K562 (cell line): ENCODE measurements around the gene NCKAP1. TPM values are rescaled to one million over a fixed set of nuclear protein-coding genes. Genes with fewer than 3 reads are reported as not detected.

Experiments
- EGR1 ChIP-seq: fragments of 450-650 bp; conservative IDR thresholded peaks from 2 replicates; pipeline ENCODE4 v1.6.1; 2017; ENCODE audit warnings: mild to moderate bottlenecking
- IFI16 ChIP-seq: fragments of 250-450 bp; sonication (Bioruptor Pico); IDR thresholded peaks from 2 replicates; pipeline ENCODE4 v2.1.2; 2022; ENCODE audit warnings: mild to moderate bottlenecking, inconsistent platforms
- MEF2D ChIP-seq: conservative IDR thresholded peaks from 2 replicates; pipeline ENCODE4 v1.6.1; 2016; ENCODE audit warnings: low read depth, missing genetic modification characterization, missing compliant biosample characterization
- MEIS2 ChIP-seq: fragments of 450-650 bp; IDR thresholded peaks from 2 replicates; pipeline ENCODE4 v1.6.1; 2014; ENCODE audit warnings: mild to moderate bottlenecking; ENCODE audit not compliant: partially characterized antibody
- NBN ChIP-seq: fragments of 450-650 bp; IDR thresholded peaks from 2 replicates; pipeline ENCODE4 v1.6.1; 2016; ENCODE audit warnings: low read depth, mild to moderate bottlenecking
- POLR2AphosphoS5 ChIP-seq: IDR thresholded peaks from 2 replicates; pipeline ENCODE4 v1.6.1; 2011; ENCODE audit warnings: mild to moderate bottlenecking, low read depth, low read length, moderate library complexity; ENCODE audit not compliant: control insufficient read depth, insufficient read depth
- RBM22 ChIP-seq: fragments of 200-400 bp; formaldehyde crosslinking; IDR thresholded peaks from 2 replicates; pipeline ENCODE4 v1.6.1; 2018; ENCODE audit warnings: low read length, low read depth; ENCODE audit not compliant: poor library complexity, severe bottlenecking
- RFX5 ChIP-seq: IDR thresholded peaks from 2 replicates; pipeline ENCODE4 v1.6.1; 2011; ENCODE audit warnings: low read depth, mild to moderate bottlenecking, improper control_type of control experiment, low read length
- SMARCE1 ChIP-seq: fragments of 450-650 bp; IDR thresholded peaks from 2 replicates; pipeline ENCODE4 v1.7.1; 2016; ENCODE audit warnings: mild to moderate bottlenecking
- THRAP3 ChIP-seq: fragments of 450-650 bp; IDR thresholded peaks from 2 replicates; pipeline ENCODE4 v1.6.1; 2016; ENCODE audit warnings: mild to moderate bottlenecking, inconsistent platforms, borderline replicate concordance
- polyA plus RNA-seq, 8 experiments: library from polyadenylated mRNA; depleted of rRNA in 4 of 8; stranded (reverse) in 5 of 8; unstranded in 3 of 8; fragments of >200 nt; fragmentation: Nextera tagmentation in 2 of 8; fragmentation: Illumina TruSeq in 1 of 8; extraction: Ambion mirVana in 2 of 8; extraction: Trizol in 1 of 8; gene quantifications; 2 replicates each; pipeline versions ENCODE4 v1.2.1 to v1.2.3, GENCODE V29; 2011 to 2014; ENCODE audit warnings: inconsistent platforms in 1 of 8, missing spikeins in 1 of 8
- total RNA-seq, 7 experiments: library from RNA; depleted of rRNA in 6 of 7; stranded (reverse); fragments of >200 nt in 6 of 7; fragmentation: Illumina TruSeq in 2 of 7; extraction: Trizol in 2 of 7; gene quantifications; 2 replicates each; pipeline versions ENCODE4 v1.2.1 to v1.2.3, GENCODE V29; 2011 to 2021; ENCODE audit warnings: low replicate concordance in 1 of 7
- TF ChIP-seq, protein P1 (sequence below), 2 experiments: fragments of 450-650 bp; IDR thresholded peaks; 2 replicates each; pipeline ENCODE4 v1.6.1; 2018; ENCODE audit warnings: mild to moderate bottlenecking in 2 of 2, low read depth in 1 of 2; ENCODE audit not compliant: partially characterized antibody in 2 of 2
- TF ChIP-seq, protein P2 (sequence below): fragments of 450-650 bp; formaldehyde crosslinking; conservative IDR thresholded peaks from 2 replicates; pipeline ENCODE4 v1.4.0; 2022; ENCODE audit warnings: mild to moderate bottlenecking, missing genetic modification characterization
- TF ChIP-seq, protein P3 (sequence below): fragments of 450-650 bp; IDR thresholded peaks from 2 replicates; pipeline ENCODE4 v1.6.1; 2018; ENCODE audit not compliant: partially characterized antibody
- TF ChIP-seq, protein P4 (sequence below): fragments of 250-450 bp; sonication (Bioruptor Pico); IDR thresholded peaks from 2 replicates; pipeline ENCODE4 v1.5.0; 2020; ENCODE audit warnings: mild to moderate bottlenecking, borderline replicate concordance
- TF ChIP-seq, protein P5 (sequence below): sonication (generic); formaldehyde crosslinking; IDR thresholded peaks from 2 replicates; pipeline ENCODE4 v1.8.0; 2022; ENCODE audit warnings: mild to moderate bottlenecking, missing genetic modification reagents

NCKAP1 gene
- total and polyA plus RNA-seq, 9 of the 15 experiments (the other 6 are each of a cell fraction or from before 2014, with no cell fraction given) = 34.0 to 153 (median 88.7) TPM

DNA sequence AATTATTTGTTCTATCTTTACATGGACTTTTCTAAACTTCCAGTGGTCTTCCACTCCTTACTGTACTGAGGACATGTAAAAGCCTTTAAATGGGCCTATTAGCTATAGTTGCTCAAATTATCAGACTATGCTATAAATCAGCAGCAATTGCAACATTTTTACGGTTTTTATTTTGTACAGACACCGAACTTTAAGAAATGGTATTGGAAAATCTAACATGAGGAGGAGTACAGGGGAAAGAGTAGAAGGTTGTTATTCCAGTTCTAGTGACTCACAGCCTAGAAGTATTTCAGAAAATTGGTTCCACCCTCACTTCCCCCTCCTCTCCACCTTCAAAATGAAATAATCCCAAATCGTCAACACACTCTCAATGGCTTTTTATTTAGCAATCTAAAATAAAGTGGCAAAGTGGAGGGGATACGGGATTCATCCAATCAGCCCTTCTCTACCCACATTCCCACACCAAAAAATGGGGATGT lies 1.1 kb downstream of the NCKAP1 start (continued):
- TF ChIP-seq, protein P1, sequence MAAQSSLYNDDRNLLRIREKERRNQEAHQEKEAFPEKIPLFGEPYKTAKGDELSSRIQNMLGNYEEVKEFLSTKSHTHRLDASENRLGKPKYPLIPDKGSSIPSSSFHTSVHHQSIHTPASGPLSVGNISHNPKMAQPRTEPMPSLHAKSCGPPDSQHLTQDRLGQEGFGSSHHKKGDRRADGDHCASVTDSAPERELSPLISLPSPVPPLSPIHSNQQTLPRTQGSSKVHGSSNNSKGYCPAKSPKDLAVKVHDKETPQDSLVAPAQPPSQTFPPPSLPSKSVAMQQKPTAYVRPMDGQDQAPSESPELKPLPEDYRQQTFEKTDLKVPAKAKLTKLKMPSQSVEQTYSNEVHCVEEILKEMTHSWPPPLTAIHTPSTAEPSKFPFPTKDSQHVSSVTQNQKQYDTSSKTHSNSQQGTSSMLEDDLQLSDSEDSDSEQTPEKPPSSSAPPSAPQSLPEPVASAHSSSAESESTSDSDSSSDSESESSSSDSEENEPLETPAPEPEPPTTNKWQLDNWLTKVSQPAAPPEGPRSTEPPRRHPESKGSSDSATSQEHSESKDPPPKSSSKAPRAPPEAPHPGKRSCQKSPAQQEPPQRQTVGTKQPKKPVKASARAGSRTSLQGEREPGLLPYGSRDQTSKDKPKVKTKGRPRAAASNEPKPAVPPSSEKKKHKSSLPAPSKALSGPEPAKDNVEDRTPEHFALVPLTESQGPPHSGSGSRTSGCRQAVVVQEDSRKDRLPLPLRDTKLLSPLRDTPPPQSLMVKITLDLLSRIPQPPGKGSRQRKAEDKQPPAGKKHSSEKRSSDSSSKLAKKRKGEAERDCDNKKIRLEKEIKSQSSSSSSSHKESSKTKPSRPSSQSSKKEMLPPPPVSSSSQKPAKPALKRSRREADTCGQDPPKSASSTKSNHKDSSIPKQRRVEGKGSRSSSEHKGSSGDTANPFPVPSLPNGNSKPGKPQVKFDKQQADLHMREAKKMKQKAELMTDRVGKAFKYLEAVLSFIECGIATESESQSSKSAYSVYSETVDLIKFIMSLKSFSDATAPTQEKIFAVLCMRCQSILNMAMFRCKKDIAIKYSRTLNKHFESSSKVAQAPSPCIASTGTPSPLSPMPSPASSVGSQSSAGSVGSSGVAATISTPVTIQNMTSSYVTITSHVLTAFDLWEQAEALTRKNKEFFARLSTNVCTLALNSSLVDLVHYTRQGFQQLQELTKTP (IDR thresholded peaks at IDR 0.05; ENCODE audit: low read depth in 1 of 2, partially characterized antibody in 2 of 2) = peak in 1 of 2 experiments; percentile 18
- TF ChIP-seq, protein P2, sequence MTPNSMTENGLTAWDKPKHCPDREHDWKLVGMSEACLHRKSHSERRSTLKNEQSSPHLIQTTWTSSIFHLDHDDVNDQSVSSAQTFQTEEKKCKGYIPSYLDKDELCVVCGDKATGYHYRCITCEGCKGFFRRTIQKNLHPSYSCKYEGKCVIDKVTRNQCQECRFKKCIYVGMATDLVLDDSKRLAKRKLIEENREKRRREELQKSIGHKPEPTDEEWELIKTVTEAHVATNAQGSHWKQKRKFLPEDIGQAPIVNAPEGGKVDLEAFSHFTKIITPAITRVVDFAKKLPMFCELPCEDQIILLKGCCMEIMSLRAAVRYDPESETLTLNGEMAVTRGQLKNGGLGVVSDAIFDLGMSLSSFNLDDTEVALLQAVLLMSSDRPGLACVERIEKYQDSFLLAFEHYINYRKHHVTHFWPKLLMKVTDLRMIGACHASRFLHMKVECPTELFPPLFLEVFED (CRISPR knock-in tag) = no peak
- no peak for TF ChIP-seq IFI16 (CRISPR knock-in tag)
- peak; percentile 49; the same call in 1 of the 2 replicates for TF ChIP-seq SMARCE1
- TF ChIP-seq, protein P3, sequence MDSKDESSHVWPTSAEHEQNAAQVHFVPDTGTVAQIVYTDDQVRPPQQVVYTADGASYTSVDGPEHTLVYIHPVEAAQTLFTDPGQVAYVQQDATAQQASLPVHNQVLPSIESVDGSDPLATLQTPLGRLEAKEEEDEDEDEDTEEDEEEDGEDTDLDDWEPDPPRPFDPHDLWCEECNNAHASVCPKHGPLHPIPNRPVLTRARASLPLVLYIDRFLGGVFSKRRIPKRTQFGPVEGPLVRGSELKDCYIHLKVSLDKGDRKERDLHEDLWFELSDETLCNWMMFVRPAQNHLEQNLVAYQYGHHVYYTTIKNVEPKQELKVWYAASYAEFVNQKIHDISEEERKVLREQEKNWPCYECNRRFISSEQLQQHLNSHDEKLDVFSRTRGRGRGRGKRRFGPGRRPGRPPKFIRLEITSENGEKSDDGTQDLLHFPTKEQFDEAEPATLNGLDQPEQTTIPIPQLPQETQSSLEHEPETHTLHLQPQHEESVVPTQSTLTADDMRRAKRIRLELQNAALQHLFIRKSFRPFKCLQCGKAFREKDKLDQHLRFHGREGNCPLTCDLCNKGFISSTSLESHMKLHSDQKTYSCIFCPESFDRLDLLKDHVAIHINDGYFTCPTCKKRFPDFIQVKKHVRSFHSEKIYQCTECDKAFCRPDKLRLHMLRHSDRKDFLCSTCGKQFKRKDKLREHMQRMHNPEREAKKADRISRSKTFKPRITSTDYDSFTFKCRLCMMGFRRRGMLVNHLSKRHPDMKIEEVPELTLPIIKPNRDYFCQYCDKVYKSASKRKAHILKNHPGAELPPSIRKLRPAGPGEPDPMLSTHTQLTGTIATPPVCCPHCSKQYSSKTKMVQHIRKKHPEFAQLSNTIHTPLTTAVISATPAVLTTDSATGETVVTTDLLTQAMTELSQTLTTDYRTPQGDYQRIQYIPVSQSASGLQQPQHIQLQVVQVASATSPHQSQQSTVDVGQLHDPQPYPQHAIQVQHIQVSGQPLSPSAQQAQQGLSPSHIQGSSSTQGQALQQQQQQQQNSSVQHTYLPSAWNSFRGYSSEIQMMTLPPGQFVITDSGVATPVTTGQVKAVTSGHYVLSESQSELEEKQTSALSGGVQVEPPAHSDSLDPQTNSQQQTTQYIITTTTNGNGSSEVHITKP = peak; percentile 83
- TF ChIP-seq MEIS2 = no peak
- TF ChIP-seq, protein P4, sequence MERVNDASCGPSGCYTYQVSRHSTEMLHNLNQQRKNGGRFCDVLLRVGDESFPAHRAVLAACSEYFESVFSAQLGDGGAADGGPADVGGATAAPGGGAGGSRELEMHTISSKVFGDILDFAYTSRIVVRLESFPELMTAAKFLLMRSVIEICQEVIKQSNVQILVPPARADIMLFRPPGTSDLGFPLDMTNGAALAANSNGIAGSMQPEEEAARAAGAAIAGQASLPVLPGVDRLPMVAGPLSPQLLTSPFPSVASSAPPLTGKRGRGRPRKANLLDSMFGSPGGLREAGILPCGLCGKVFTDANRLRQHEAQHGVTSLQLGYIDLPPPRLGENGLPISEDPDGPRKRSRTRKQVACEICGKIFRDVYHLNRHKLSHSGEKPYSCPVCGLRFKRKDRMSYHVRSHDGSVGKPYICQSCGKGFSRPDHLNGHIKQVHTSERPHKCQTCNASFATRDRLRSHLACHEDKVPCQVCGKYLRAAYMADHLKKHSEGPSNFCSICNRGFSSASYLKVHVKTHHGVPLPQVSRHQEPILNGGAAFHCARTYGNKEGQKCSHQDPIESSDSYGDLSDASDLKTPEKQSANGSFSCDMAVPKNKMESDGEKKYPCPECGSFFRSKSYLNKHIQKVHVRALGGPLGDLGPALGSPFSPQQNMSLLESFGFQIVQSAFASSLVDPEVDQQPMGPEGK (CRISPR knock-in tag) = no peak
- no peak for TF ChIP-seq POLR2AphosphoS5
- 0 out of 2 replicates have a peak, but pooled peaks have one; percentile 9 for TF ChIP-seq NBN
- TF ChIP-seq RFX5 = no peak
- no peak for TF ChIP-seq EGR1
- TF ChIP-seq, protein P5, sequence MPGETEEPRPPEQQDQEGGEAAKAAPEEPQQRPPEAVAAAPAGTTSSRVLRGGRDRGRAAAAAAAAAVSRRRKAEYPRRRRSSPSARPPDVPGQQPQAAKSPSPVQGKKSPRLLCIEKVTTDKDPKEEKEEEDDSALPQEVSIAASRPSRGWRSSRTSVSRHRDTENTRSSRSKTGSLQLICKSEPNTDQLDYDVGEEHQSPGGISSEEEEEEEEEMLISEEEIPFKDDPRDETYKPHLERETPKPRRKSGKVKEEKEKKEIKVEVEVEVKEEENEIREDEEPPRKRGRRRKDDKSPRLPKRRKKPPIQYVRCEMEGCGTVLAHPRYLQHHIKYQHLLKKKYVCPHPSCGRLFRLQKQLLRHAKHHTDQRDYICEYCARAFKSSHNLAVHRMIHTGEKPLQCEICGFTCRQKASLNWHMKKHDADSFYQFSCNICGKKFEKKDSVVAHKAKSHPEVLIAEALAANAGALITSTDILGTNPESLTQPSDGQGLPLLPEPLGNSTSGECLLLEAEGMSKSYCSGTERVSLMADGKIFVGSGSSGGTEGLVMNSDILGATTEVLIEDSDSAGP (CRISPR knock-in tag) = no peak
- no peak for TF ChIP-seq THRAP3
- no peak for TF ChIP-seq MEF2D
- no peak for TF ChIP-seq RBM22
